GM19324 (cell line): Measurements from ENCODE around the gene TPST1.
"Not testable (repeated sequence)": the region's sequence is repeated elsewhere in the genome, so short reads cannot be mapped to it uniquely, and the experiment has no call there.

Experiments
- ATAC-seq: cut with Tn5 transposase; IDR thresholded peaks from one replicate; pipeline ENCODE4 v1.9.1; 2021; ENCODE audit warnings: mild to moderate bottlenecking, moderate library complexity; ENCODE audit not compliant: unreplicated experiment, low FRiP score

The TPST1 gene

GRCh38 chr7:66374141-66374840 is 169.2 kb downstream of the TPST1 start:
- ATAC-seq, result not testable (repeated sequence)

DNA sequence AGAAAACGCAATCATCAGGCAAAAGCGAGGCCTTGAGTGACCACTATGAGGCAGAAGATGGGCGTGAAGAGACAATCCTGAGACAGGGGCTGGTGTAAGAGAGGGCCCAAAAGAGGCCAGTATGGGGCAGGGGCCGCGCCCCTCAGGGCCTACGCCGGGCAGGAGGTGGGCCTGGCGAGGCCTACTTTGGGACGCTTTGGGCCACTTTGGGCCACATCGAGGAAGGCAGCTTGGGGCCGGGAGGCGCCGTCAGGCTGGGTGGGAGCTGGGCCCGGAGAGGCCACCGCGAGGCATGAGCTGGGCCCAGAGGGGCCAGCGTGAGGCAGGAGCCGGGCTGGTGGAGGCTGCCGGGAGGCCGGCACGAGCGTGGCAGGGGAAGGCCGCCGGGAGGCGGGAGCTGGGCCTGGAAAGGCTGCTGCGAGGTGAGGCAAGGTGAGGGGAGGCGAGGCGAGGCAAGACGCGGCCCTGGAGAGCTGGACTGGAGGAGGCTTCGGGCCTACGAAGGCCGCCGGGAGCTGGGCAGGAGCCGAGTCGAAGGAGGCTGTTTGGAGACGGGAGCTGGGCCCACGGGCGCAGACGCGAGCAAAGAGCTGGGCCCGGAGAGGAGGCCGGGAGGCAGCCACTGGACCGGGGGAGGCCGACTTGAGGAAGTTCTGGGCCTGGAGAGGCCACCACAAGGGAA is 171.3 kb downstream of the TPST1 start:
- no peak for ATAC-seq

GRCh38 chr7:66377045-66377444 is 171.9 kb downstream of the TPST1 start:
- no peak for ATAC-seq

GRCh38 chr7:66377714-66378113 is 172.6 kb downstream of the TPST1 start:
- ATAC-seq, result no peak

DNA sequence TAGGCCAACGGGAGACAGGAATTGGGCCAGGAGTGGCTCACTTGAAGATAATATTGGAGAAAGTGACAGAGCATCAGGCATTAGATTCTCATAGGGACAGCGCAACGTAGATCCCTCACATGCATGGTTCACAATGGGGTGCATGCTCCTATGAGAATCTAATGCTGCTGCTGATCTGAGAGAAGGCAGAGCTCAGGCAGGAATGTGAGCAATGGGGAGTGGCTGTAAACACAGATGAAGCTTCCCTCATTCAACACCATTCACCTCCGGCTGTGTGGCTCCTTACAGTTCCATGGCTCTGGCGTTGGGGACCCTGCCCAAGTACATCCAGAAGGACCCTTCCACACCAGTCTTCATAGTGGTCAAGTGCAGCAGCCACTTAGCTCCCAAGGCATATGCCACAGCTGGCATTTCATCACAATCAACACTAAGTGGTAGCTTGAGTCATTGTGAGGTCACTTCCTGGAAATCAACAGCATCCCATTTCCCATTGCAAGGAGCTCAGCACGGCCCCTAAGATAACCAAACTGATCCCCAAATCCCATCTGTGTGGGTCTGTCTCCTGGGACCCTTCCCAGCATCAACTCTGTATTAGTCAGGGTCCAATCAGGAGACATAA is 174.5 kb downstream of the TPST1 start:
- ATAC-seq, result no peak

- ATAC-seq, result no peak
These were observed 175.2 kb downstream of the TPST1 start for GRCh38 chr7:66380272-66380888.

DNA sequence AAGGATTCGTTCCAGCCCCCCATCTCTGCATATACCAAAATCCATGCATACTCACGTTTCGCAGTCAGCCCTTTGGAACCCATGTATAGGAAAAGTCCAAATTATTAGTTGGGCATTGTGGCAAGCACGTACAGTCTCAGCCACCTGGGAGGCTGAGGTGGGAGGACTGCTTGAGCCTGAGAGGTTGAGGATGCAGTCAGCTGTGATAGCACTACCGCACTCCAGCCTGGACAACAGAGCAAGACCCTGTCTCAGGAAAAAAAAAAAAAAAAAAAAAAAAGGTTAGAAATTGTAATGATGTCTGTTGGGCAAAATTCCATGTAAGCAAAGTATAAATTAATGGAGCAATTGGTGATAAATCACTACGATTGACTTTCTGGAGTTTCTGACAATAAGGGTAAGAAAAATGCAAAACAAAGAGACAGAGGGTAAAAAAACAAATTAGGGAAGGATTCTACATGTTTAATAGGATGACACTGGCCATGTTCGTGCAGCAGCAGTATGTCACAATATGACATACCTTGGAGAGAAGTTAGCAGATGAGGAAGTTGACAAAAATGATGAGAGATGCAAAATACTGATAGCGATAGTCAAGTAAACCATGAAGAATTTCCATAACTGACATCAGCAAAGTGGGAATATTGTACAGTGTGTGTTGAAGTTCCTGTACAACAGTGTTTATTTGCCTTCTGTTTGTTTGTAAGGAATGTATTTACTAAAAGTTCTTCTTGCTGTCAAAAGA is 177.2 kb downstream of the TPST1 start:
- ATAC-seq, result not testable (repeated sequence)

DNA sequence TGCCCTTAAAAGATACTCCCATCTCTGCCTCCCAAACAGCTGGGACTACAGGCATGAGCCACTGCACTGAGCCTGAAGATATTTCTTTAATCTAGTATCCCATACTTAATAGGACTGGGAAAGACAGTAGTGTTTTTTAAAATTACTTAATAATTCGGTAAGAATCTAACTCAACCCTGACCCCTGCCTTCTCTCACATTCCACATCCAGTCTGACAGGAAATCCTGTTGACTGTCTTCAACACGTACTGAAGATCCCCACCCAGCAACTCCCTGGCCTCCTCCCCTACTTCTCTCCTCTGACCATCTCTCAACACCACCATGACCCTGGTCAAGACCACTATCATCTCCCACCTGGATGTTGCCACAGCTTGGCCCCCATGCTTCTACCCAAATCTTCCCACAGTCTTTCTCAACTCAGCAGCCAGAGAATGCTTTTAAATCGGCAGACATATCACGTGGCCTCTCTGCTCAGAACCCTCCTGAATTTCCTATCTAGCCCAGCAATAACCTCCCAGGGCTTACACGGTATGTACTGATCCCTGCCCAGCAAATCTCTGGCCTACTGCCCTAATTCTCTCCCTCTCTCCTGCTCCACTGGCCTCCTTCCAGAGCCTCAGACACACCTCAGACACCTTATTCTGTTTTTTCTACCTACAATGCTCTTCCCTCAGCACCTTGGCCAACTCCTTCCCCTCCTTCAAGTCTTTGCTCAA is 180.2 kb downstream of the TPST1 start:
- not testable (repeated sequence) for ATAC-seq

GRCh38 chr7:66395128-66395571 is 190.0 kb downstream of the TPST1 start:
- ATAC-seq, result not testable (repeated sequence)

- ATAC-seq, result not testable (repeated sequence)
These were observed 190.9 kb downstream of the TPST1 start for GRCh38 chr7:66396052-66396451.

DNA sequence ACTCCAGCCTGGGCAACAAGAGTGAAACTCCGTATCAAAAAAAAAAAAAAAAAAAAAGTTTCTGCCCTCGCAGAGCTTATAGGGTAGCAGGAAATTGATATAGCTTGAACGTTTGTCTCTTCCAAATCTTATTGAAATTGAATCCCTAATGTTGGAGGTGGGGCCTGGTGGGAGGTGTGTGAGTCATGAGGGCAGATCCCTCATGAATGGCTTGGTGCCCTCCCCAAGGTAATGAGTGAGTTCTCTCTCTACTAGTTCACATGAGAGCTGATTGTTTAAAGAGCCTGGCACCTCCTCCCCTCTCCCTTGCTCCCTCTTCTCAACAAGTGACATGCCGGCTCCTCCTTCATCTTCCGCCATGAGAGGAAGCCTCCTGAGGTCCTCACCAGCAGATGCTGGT is 193.7 kb downstream of the TPST1 start:
- not testable (repeated sequence) for ATAC-seq

DNA sequence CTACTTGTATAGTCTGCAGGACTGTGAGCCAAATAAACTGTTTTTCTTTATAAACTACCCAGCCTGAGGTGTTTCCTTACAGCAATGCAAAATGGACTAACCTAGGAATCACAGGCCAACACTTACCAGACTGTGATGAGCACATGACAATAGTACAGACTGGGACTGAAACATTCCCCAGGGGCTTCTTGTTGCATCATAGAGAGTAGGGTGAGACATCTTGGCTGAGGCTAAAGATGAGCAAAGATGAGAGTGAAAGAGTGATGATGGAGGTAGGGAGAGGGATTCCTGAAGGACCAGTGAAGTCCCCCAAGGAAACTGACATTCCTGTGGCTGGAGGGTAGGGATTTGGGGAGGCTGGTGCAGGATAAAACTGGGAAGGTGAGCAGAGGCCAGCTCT is 194.4 kb downstream of the TPST1 start:
- ATAC-seq, result no peak

DNA sequence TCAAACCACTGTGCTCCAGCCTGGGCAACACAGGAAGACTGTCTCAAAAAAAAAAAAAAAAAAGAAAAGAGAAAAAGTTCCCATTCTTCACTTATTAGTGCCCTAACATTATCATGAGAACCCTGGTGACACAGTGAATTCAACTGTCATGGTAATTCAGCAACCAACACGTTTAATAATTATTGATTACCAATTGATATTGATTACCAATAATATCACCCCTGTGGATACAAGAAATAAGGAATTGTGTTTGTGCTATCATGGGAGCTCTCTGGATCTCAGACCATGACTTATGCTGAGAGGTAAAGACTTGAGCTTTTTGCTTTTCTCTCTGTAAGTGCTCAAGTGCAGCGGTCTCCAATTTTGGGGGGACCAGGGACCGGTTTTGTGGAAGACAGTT is 195.3 kb downstream of the TPST1 start:
- ATAC-seq, result no peak

DNA sequence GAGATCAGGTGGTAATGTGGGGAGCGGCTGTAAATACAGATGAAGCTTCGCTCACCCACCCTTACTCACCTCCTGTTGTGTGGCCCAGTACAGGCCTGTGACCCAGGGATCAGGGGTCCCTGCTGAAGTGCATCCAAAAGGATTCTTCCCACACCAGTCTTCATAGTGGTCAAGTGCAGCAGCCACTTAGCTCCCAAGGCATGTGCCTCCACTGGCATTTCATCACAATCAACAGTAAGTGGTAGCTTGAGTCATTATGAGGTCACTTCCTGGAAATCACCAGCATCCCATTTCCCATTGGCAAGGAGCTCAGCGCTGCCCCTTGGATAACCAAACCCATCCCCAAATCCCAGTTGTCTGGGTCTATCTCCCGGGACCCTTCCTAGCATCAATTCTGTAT is 196.0 kb downstream of the TPST1 start:
- ATAC-seq, result not testable (repeated sequence)

DNA sequence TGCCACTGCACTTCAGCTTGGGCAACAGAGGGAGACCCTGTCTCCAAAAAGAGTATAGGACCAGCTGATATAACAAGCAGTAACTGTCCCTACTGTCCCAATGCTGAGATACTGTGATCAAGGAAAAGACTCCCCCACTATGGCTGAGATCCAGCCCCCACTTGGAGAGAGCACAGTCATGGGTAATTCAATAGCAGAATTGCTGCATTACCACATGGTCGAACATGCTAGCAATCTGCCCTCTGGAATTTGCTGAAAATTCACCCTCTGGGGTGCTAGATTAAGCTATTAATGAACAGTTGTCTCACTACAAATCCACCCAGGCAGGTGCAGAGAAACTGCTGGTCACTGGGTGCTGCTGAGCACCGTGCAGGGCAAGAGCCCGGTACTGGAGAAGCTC is 196.8 kb downstream of the TPST1 start:
- ATAC-seq, result not testable (repeated sequence)

- no peak for ATAC-seq
These were observed 198.4 kb downstream of the TPST1 start for GRCh38 chr7:66403564-66403963.

GRCh38 chr7:66409493-66409892 is 204.4 kb downstream of the TPST1 start:
- ATAC-seq, result no peak
